Stimulated activated CD4-positive, alpha-beta T cell treated with anti-CD3 and anti-CD28 coated beads, Interleukin-2, amount 100 ng/mL, for 4 hours (primary cell): ENCODE results near the gene SIN3B.
"Not testable (repeated sequence)": the region's sequence is repeated elsewhere in the genome, so short reads cannot be mapped to it uniquely, and the experiment has no call there.

ENCODE experiments used
- DNase-seq: peaks from one replicate; pipeline ENCODE4 v3.0.0-alpha.2; 2020; ENCODE audit warnings: low read depth

Gene SIN3B

DNA sequence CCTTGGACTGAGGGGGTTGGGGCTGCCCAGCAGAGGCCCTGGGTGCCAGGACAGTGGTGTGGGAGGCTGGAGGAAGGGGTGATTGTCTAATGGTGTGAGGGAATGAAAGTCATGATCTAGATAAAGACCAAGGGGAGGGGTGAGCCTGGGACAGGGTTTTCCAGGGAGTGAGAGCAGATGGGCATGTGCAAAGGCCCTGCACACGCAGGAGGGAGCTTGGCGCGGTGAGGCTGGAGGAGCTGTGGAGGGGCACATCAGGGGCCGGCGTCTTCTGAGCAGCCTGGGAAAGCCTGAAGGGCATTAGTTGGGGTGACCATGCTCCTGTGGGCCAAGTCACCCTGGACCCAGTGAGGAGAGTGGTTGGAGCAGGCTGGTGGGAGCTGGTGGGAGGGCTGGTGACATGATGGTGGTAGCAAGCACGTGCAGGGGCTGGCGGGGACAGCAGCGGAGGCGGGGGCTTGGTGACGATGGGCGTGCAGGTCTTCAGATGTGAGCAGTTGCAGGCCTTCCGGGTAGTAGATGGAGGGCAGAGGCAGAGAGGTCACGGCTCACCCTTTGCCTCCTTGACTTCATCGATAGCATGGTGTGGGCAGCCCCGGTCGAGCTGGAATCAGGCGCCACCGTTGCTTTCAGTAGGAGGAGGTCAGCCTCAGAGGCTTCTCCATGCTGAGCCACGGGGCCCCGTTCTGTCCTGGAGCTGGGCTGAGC lies 39.4 kb downstream of the SIN3B start:
- DNase-seq, result no peak

DNA sequence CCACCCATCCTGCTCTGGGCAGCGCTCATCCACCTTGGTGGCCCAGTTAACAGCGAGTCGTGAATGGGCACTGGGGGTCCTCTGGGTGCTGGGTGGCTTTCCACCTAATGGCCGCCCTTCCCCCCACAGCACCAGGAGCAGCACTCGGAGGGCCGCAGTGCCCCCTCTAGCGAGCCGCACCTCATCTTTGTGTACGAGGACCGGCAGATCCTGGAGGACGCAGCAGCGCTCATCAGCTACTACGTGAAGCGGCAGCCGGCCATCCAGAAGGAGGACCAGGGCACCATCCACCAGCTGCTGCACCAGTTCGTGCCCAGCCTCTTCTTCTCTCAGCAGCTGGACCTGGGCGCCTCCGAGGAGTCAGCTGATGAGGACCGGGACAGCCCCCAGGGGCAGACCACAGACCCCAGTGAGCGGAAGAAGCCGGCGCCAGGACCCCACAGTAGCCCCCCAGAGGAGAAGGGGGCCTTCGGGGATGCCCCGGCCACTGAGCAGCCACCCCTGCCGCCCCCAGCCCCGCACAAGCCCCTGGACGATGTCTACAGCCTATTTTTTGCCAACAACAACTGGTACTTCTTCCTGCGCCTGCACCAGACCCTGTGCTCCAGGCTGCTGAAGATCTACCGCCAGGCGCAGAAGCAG lies 40.3 kb downstream of the SIN3B start:
- DNase-seq, result no peak

DNA sequence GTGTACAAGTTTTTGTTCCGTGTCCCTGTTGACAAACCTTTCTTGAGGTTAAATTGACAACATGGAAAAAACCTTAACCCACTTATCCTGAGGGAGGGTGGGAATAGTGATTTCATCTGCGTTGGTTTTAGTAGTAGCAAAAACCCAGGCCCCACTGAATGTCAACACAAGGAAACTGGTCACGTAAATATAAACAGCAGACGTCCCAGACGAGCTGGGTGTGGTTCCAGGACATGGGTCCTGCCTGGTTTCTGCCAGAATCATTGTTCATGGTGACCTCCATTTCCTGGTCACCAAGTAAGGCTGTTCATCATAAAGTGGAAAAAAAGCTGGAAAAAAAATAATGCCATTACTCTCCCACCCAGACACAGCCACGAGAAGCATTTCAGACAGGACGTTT lies 42.7 kb downstream of the SIN3B start:
- DNase-seq, result no peak

DNA sequence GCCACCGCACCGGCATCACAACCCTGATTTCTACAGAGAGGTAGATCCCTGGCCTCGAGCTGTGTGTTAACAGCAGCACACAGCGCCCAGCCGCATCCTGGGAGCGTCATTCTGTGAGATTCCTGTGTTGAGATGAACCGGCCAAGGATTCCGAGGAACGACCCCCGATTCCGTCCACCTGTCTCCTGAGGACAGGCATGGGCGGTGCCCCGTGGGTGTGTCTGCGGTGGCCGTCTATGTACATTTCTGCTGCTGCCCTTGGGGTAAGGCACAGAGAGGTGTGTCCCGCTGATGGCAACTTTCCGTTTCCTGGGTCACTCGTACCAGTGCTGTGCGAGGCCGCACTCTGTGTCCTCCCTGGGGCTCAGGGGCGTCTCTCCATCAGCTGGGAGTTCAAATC lies 43.5 kb downstream of the SIN3B start:
- DNase-seq, result no peak

DNA sequence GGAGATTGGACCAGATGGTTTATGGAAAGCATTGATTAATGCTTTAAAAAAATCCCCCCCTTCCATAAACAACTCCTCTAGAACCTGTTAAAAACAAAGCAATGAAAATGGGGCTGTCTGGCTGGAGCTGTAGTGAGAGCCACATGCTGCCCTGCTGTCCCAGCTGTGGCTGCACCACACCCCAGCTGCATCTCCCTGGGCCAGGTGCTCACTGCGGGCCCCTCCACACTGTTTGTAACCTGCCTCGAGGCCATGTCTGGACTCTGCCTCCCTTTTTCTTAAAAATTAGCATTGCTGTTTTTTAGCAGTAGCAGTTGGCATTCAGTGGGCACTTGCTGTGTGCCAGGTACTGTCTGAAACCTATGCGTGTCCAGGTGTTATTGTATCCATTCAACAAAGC lies 44.4 kb downstream of the SIN3B start:
- DNase-seq, result no peak

DNA sequence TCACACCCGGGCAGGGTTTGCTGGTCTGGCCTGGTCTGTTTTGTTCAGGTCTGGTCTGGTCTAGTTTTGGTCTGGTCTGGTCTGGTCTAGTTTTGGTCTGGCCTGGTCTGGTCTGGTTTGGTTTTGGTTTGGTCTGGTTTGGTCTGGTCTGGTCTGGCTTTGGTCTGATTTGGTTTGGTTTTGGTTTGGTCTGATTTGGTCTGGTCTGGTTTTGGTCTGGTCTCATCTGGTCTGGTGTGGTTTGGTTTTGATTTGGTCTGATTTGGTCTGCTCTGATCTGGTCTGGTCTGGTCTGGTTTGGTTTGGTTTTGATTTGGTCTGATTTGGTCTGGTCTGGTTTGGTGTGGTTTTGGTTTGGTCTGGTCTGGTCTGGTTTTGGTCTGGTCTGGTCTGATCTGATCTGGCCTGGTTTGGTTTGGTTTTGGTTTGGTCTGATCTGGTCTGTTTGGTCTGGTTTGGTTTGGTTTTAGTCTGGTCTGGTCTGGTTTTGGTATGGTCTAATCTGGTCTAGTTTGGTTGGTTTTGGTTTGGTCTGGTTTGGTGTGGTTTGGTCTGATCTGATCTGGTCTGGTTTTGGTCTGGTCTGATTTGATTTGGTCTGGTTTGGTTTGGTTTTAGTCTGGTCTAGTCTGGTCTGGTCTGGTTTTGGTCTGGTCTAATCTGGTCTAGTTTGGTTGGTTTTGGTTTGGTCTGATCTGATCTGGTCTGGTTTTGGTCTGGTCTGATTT lies 45.2 kb downstream of the SIN3B start:
- DNase-seq, result no peak

DNA sequence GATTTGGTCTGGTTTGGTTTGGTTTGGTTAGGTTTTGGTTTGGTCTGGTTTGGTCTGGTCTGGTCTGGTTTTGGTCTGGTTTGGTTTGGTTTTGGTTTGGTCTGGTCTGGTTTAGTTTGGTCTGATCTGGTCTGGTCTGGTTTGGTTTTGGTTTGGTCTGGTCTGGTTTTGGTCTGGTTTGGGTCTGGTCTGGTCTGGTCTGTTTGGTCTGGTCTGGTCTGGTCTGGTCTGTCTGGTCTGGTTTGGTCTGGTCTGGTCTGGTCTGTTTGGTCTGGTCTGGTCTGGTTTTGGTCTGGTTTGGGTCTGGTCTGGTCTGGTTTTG lies 45.7 kb downstream of the SIN3B start:
- DNase-seq, result not testable (repeated sequence)

DNA sequence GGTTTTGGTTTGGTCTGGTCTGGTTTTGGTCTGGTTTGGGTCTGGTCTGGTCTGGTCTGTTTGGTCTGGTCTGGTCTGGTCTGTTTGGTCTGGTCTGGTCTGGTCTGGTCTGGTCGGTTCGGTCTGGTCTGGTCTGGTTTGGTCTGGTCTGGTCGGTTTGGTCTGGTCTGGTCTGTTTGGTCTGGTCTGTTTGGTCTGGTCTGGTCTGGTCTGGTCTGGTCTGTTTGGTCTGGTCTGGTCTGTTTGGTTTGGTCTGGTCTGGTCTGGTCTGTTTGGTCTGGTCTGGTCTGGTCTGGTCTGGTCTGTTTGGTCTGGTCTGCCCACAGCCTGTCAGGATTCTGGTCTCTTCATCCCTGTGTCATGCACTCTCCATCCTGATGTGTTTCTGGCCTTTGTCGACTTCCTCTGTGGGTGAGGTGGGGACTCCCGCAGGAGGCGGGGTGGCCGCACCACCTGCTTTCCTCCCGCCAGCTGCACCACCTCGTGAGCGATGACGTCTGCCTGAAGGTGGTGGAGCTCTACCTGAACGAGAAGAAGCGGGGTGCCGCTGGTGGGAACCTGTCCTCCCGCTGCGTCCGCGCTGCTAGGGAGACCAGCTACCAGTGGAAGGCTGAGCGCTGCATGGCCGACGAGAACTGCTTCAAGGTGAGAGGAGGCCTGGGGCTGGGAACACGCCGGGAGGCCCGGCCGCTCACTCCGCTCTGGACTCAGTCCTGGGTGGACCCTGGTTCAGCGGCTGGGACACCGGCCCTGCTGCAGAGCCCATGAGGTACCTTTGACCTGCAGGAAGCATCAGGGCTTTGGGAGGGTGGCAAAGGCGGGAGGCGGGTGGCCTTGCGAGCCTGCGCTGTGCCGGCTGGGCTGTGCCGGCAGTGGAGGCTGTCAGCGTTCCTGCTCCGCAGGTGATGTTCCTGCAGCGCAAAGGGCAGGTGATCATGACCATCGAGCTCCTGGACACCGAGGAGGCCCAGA lies 46.7 kb downstream of the SIN3B start:
- DNase-seq, result no peak

DNA sequence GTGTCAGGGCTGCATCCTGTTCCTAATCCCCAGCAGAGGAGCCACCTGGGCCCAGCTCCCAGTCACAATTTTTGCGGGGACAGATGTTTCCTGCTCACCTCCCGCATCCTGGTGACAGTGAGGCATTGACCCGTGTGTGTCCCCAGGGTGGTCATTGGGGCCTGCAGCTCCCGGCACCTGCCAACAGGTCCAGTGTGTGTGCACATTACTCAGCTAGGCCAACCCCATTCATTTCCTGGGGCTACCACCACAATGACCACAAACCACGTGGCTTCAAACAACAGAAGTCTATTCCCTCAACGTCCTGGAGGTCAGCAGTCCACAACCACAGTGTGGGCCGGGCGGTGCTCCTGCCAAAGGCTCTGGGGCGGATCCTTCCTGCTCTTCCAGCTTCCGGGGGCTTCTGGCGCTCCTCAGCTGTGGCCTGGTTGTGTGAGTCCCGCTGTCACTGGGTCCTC lies 47.7 kb downstream of the SIN3B start:
- no peak for DNase-seq

DNA sequence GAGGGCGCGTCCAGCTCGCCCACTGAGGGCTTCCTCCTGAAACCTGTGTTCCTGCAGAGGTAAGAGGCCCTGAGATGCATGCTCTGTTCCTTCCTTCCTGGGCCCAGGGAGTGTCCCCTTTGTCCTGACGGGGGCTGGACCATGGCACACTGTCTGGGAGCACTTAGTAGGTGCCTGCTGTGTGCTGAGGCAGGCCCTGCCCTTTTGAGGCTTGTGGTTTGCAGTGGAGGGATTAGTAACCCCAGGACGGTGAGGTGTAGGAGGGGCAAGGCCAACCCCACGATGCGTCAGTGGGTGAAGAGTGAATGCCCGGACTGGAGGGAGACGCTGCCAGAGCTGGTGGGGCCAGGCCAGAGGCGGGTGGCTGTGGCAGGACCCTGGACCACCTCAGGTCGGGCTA lies 48.4 kb downstream of the SIN3B start:
- no peak for DNase-seq

DNA sequence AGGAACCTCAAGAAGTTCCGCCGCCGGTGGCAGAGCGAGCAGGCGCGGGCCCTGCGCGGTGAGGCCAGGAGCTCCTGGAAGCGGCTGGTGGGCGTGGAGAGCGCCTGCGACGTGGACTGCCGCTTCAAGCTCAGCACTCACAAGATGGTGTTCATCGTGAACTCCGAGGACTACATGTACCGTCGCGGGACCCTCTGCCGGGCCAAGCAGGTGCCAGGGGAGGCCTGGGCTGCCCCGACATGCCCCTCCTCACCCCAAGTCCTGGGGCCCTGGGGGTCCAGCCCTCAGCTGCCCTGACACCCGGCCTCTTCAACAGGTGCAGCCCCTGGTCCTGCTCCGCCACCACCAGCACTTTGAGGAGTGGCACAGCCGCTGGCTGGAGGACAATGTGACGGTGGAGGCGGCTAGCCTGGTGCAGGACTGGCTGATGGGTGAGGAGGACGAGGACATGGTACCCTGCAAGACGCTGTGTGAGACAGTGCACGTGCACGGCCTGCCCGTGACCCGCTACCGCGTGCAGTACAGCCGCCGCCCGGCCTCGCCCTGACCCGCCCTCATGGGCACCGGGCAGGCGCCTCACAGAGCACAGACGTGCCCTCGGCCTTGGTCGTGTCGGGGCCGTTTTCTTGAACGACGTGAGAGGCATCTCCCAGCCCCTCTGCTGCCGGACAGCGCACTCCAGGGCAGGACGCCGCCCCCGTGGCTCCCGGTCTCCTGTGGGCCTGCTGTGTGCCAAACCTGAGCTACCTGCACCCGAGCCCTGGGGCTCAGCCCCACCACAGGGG lies 49.2 kb downstream of the SIN3B start:
- DNase-seq, result no peak

DNA sequence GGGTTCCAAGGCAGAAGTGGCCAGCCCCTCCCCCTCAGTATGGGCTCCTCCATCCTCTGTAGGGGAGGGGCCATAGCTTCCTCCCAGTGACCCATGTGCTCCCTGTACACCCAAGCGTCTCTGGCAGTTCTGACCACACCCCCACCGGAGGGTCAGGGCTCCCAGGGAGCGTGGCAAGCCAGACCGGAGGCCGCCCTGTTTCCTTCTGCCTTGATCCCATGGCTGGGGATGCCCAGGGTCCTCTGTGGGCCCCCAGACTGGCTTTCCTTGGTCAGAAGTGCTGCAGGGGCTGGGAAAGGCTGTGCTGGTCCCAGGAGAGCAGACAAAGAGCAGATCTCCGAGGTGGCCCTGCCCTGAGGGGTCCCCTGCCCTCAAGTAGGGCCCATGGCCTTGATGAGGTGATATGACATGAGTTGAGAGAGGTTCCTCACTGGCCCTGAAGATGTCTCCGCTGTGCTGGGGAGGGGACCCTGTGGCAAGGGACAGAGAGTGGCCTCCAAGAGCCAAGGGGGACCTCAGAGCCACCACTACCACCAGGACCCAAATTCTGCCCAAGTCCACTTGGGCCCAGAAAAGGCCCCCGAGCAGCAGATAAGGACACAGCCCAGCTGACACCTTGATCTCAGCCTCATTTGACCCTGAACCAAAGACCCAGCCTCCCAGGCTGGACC lies 51.8 kb downstream of the SIN3B start:
- DNase-seq, result no peak

DNA sequence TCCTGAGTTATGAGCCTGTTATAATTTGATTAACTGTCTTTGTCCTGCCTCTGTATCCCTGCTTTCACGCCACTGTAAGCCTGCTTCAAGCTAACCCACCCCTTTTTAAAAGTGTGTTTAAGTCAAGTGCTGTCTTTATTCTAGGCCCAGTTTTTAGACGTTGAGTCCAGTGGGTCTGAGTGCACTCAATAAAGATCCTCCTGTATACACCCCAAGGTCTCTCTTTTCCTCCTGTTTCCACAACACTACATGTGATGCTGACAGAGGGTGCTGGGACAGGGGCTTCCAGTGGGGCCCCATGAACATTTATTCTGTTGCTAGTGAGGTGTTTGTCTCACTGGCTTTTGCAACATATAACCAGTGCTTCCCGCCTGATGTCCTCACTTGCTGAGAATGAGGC lies 52.9 kb downstream of the SIN3B start:
- DNase-seq, result no peak

DNA sequence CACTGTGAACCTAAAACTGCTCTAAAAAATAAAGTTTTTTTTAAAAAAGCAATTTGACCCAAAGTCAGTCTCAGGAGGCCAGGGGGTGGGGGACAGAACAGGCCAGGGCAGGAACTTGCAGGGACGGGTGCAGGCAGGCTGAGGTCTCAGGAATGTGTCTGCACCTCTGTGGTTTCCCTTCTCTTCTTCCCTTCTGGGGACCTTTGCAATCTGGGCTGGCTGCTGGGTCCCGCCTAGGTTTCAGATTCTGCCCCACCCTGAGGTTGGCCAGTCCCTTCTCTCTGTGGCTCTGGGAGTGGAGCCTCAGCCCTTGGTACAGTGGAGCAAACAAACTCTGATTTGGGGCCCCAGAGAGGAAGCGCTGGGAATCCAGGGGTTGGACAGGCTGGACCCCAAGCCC lies 54.3 kb downstream of the SIN3B start:
- no peak for DNase-seq

DNA sequence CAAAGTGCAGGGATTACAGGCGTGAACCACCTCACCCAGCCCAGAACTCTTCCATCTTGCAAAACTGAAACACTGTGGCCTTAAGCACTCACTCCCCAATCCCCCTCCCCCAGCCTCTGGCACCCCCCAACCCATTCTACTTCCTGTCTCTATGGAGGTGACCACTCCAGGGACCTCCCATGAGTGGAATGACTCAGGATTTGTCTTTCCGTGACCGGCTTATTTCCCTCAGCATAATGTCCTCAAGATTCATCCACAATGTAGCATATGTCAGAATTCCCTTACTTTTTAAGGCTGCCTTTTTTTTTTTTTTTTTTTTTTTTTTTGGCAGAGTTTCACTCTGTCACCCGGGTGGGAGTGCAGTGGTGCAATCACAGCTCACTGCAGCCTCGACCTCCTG lies 56.0 kb downstream of the SIN3B start:
- DNase-seq, result no peak

DNA sequence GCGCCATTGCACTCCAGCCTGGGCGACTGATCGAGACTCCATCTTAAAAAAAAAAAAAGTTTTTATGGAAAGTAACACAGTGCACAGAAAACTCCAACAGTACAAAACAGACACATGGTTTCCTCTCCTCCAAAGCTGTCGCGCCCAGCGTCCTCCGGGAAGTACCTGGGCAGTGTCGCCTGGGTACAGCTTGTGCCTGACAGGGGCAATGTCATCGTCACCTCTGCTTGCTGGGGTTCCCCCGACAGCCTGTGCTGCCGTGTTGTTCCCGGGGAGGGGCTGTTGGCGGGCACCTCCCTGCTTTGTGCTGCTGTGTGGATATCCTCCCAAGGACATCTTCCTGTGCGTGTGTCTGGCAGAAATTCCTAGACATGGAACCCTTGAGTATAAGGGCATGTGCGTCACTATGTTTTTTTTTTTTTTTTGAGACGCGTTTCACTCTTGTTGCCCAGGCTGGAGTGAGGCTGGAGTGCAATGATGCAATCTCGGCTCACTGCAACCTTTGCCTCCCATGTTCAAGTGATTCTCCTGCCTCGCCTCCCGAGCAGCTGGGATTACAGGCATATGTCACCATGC lies 57.2 kb downstream of the SIN3B start:
- no peak for DNase-seq

DNA sequence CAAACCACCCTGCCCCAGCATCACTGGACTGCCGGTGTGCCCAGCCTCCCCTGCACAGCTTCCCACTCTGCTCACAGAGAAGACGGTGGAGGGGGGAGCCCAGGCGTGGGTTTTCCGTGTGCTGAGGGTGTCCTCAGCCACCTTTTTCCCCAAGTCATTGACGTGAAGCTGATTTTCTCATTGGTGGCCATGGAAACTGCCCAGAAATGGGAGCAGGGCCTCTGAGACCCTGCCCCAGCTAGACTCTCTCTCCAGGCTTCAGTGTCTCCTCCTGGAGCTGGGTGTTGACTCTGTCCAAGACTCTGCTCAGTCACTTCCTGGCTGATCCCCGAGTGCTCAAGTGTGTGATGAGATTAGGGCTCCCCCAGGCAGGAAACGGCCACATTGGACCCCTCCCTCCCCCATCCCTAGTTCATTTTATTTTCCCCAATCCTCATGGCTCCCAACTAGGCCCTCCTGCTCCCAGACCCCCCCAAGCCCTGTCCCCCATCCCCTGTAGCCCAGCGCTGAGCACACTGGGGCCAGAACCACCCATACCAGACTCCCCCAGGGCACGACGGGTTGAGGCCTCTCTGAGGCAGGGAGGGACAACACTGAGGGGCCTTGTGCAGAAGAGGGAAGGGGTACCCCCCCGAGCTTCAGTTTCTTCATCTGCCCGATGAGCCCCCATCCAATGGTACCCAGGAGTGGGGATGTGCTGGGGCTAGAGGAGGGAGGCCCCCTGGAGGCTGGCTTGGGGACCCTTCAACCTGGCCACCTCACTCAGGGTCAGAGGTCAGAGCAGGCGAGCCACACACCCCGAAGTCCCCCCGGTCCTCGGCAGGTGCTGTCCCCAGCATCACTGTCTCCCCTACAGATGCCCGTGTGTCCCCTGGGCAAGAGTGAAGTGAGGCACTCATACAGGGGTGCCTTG lies 58.4 kb downstream of the SIN3B start:
- DNase-seq, result no peak

DNA sequence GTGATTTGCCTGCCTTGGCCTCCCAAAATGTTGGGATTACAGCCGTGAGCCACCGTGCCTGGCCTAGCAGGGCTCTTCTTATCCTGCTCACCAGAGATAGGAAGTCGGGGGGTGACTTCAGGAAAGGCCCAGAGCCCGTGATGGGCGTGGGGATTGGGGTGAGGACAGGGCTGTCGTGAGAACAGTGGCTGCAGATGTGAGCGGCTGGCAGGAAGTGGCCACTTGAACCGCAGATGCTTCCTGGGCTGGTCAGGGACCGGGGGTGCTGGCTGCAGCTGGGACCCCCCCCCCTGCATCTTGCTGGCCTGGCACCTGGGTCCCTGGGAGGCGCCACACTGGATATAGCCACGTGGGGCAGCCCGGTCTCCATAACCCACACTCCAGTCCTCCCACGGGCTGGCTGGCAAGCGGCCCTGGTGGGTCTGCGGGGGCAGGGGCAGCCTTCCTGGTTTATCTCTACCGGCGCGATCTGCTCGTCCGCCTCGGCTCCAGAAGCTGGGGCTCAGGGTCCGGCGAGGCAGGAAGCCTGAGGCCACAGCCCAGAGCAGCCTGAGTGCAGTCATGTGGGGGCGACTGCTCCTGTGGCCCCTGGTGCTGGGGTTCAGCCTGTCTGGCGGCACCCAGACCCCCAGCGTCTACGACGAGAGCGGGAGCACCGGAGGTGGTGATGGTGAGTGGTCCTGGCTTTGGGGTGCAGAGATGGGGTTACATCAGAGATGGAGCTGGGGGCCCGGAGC lies 59.6 kb downstream of the SIN3B start, which contains the start of gene F2RL3:
Gene F2RL3, plus strand, starts transcription at position 371 of the 737 bp plus-strand sequence. Its CDS starts 191 bp downstream, at position 562.
- no peak for DNase-seq
